SIG-M5 (cell line): ENCODE measurements around the gene MS4A8.
"Not testable (repeated sequence)": the region's sequence is repeated elsewhere in the genome, so short reads cannot be mapped to it uniquely, and the experiment has no call there.

ENCODE experiments used
- DNase-seq: peaks from one replicate; lab custom pipeline; 2025; lab: John Stamatoyannopoulos, UW

The MS4A8 gene

GRCh38 chr11:60699284-60699691, at the start of gene MS4A8:
Gene MS4A8 (plus strand): TSS chr11:60699612. CDS start chr11:60700861, 1,249 bp downstream.
- DNase-seq = no peak

- no peak for DNase-seq
Measured at GRCh38 chr11:60657888-60658287, 41.5 kb upstream of the MS4A8 start.

DNA sequence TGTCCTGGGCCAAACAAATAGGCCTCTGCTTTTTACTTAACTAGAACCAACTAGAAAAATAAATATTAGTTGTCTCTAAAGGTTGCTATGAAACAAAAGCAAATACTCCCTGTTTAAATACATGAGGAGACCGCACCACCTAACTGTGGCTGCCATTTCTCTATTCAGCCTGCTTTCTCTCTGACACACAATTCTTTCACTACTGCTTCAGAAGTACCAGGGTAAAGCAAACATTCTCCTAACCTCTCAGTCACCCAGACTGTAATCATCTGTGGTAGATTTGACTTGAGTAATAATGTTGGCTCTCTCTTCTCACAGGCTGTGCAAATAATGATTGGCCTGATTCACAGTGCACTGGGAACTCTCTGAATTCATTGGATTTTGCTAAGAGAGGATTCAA, 41.0 kb upstream of the MS4A8 start:
- no peak for DNase-seq

DNA sequence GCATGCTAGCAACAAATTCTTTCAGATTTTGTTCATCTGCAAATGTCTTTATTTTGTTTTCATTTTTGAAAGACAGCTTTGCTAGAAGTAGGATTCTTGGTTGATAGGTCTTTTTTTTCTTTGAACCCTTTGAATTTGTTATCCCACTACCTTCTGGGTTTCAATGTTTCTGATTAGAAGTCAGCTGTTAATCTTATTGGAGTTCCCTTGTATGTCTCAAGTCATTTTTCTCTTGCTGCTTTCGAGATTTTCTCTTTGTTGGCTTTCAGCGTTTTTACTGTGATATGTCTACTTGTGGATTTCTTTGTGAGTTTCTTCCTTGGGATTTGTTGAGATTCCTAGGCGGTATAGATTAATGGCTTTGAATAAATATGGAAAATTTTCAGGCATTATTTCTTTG, 27.2 kb upstream of the MS4A8 start:
- DNase-seq = no peak

GRCh38 chr11:60678231-60678630, 21.2 kb upstream of the MS4A8 start:
- not testable (repeated sequence) for DNase-seq

DNA sequence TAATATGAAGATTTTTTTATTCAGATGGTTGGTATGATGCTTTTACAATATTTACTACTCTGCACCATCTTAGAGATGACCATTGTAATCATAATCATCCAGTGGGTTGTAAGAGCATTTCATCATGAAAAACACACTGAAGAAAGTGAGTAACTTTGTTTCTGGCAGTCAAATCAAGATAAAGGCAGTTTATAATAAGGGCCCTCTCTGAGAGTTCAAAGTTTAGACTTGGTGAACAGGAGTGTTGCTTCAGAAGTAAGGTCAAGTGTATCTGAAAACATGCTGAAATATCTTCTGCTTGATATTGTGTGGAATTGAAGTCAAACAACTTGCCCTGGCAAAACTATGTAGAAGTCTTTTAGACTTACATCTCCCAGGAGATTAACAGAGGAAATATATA, 19.5 kb upstream of the MS4A8 start:
- DNase-seq = no peak

GRCh38 chr11:60680455-60681119, 18.8 kb upstream of the MS4A8 start:
- no peak for DNase-seq

GRCh38 chr11:60684541-60684848, 14.9 kb upstream of the MS4A8 start:
- not testable (repeated sequence) for DNase-seq

GRCh38 chr11:60691661-60692060, 7.8 kb upstream of the MS4A8 start:
- no peak for DNase-seq

GRCh38 chr11:60699936-60700335, 524 bp downstream of the MS4A8 start:
- no peak for DNase-seq

DNA sequence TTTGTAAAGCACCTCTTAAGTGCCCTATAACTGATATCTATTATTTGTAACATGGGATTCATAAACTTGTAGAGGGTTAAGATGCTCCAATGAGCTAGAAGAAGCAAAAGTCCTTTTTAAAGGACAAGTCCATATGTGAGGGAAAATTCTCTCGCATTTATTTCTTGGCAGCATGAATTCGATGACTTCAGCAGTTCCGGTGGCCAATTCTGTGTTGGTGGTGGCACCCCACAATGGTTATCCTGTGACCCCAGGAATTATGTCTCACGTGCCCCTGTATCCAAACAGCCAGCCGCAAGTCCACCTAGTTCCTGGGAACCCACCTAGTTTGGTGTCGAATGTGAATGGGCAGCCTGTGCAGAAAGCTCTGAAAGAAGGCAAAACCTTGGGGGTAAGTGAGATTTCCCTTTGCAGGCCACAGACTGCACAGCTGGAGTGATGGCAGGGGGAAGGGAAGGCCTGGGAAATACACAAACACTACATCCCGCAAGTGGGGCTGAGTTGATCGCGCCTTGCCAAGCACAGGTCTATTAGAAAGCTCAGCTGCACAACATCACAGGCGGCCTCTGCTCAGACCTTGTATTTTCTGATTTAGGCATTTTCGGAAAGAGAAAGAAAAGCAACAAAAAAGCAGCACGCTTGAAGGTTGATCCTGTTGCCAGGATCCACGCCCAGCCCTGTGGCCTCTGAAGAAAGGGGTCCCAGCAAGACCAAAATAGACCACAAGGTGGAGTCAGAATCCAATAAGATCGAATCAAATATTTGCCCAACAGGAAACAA, 1.5 kb downstream of the MS4A8 start:
- no peak for DNase-seq

DNA sequence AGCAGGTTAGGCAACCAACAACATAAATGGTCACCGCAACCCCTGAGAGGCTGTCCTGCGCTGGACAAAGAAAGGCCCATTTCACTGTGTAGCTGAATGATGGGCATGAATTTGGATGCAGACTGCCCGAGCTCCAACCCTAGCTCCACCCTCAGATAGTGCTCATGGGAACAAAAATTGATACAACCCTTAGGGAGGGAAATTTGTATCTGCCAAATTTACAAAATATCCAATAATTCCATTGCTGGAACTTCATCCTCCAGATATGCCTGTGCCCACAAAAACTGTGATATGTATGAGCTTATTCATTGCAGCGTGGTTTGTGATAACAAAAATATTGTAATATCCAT, 2.0 kb downstream of the MS4A8 start:
- no peak for DNase-seq

DNA sequence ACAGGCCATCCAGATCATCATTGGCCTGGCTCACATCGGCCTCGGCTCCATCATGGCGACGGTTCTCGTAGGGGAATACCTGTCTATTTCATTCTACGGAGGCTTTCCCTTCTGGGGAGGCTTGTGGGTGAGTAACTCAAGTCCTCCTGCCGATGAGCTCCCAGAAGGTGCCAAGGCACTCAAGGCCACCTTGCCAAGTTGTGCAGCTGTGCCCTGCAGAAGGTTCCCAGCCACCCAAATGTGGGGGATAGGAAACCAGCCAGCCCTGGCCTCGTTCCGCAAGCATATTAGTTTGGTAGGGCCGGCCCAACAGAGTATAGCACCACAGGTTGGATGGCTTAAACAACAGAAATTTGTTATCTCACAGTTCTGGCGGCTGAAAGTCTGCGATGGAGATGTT, 4.0 kb downstream of the MS4A8 start:
- DNase-seq = no peak

GRCh38 chr11:60705895-60706294, 6.5 kb downstream of the MS4A8 start:
- no peak for DNase-seq

DNA sequence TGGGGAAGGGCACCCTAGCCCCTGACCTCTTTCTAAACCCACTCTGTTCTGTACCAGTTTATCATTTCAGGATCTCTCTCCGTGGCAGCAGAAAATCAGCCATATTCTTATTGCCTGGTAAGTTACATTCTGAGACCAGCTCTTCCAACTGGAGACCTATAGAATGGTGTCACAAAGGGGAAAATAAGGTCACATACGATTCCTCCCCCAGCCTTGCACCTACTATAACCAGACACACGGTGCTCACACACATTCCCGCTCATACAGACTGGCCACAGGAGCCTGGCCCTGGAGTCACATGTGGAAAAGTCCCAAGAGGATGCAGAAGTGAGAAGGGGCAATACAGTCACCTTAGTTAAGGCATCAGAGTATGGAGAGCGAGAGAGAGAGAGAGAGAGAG, 7.5 kb downstream of the MS4A8 start:
- DNase-seq = no peak

GRCh38 chr11:60710482-60710881, 11.1 kb downstream of the MS4A8 start:
- no peak for DNase-seq

DNA sequence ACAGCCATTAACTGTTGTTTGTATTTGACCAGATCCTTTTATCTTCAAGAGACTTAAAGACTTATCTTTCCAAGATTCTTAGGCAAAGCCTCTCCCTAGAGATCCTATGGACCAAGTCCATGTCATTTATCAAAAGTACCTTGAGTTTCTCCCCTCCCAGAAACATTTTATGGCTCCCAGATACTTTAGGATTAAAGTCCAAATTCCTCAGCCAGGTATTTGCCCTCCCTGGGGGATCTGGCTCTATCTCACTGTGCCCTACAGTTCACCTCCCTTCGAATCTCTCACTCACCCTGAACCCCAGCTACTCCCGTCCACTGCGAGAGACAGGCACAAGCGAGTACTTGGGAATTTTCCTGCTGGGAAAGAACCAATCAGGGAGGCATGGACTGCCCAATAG, 11.9 kb downstream of the MS4A8 start:
- DNase-seq = no peak

- not testable (repeated sequence) for DNase-seq
Measured at GRCh38 chr11:60713423-60713822, 14.0 kb downstream of the MS4A8 start.

GRCh38 chr11:60717956-60718355, 18.5 kb downstream of the MS4A8 start:
- no peak for DNase-seq

GRCh38 chr11:60718524-60719316, 19.3 kb downstream of the MS4A8 start:
- no peak for DNase-seq

DNA sequence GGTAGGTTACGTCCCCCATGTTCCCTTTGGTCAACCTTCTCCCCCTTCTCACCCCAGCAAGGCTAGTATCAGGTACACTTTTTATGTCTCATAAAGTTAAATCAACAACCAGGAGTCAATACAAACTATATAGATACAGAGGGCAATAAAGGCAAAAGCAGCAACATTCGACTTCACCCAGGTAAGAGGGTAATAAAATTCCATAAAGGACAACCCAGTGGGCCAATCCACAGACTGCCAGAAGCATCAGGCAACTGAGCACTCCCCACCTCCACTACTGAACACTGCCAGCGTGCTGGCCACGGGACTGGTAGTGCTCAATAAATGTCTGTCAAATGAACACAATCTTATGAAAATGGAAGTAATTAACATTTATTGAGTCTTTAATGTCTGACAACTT, 20.0 kb downstream of the MS4A8 start:
- no peak for DNase-seq

- no peak for DNase-seq
Measured at GRCh38 chr11:60720460-60720859, 21.0 kb downstream of the MS4A8 start.

- DNase-seq = no peak
Measured at GRCh38 chr11:60724420-60724819, 25.0 kb downstream of the MS4A8 start, which contains the start of gene MS4A18. Gene MS4A18 (plus strand): TSS chr11:60724720.
